ENCODE measurements around the gene RXFP4. TPM values are rescaled to one million over a fixed set of nuclear protein-coding genes. Genes with fewer than 3 reads are reported as not detected.

Gene RXFP4
- total and polyA plus RNA-seq, 2 of the 13 experiments (the other 11 are each of a cell fraction or from before 2014, with no cell fraction given): 0.38 to 1.4 TPM

DNA sequence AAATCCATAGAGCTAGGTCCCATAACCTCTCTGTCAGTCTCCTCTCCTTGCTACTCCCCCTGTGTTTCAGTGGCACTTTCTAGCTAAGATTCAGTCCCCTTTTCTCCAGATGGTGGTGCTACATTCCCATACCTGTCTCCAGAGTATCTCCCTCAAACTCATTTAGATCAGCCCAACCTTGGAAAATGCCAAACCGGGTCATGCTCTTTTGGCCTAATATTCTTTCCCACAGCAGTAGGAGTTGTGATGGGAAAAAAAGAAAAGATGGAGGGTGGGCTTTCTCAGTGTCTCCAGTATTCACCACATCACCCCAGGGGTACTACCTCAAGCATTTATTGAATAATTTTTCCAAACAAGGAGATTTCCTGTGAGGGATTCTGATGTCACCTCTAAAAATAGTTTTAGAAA, 3.2 kb upstream of the RXFP4 start (continued):
- TF ChIP-seq ZKSCAN8 (CRISPR knock-in tag; IDR thresholded peaks at IDR 0.05; ENCODE audit: borderline replicate concordance) (0 out of 2 replicates have a peak, but pooled peaks have one; percentile 48), U2AF2 (IDR thresholded peaks at IDR 0.05; ENCODE audit: low read depth, low read length) (no peak), ZNF460 (CRISPR knock-in tag; IDR thresholded peaks at IDR 0.05; ENCODE audit: borderline replicate concordance) (no peak), ZNF224 (CRISPR knock-in tag; IDR thresholded peaks at IDR 0.05) (no peak), ZNF570 (CRISPR knock-in tag; IDR thresholded peaks at IDR 0.05; ENCODE audit: borderline replicate concordance) (no peak), ZMYM3 (CRISPR knock-in tag; IDR thresholded peaks at IDR 0.05) (no peak), ZNF282 (IDR thresholded peaks at IDR 0.05; ENCODE audit: partially characterized antibody) (no peak), KLF13 (CRISPR knock-in tag; IDR thresholded peaks at IDR 0.05) (no peak), NFKB2 (CRISPR knock-in tag; IDR thresholded peaks at IDR 0.05; ENCODE audit: borderline replicate concordance) (no peak), IRF2 (CRISPR knock-in tag; IDR thresholded peaks at IDR 0.05) (0 out of 2 replicates have a peak, but pooled peaks have one; percentile 24), SMC3 (IDR thresholded peaks at IDR 0.05; ENCODE audit: low read length) (peak; percentile 94), ZNF530 (CRISPR knock-in tag; IDR thresholded peaks at IDR 0.05; ENCODE audit: low read depth) (no peak), ZNF883 (CRISPR knock-in tag; IDR thresholded peaks at IDR 0.05; ENCODE audit: not compliant biosample characterization) (no peak), ZNF747 (CRISPR knock-in tag; IDR thresholded peaks at IDR 0.05; ENCODE audit: borderline replicate concordance) (no peak)
- TF ChIP-seq, protein P1, sequence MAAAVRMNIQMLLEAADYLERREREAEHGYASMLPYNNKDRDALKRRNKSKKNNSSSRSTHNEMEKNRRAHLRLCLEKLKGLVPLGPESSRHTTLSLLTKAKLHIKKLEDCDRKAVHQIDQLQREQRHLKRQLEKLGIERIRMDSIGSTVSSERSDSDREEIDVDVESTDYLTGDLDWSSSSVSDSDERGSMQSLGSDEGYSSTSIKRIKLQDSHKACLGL (CRISPR knock-in tag; IDR thresholded peaks at IDR 0.05): no peak
- TF ChIP-seq, protein P2, sequence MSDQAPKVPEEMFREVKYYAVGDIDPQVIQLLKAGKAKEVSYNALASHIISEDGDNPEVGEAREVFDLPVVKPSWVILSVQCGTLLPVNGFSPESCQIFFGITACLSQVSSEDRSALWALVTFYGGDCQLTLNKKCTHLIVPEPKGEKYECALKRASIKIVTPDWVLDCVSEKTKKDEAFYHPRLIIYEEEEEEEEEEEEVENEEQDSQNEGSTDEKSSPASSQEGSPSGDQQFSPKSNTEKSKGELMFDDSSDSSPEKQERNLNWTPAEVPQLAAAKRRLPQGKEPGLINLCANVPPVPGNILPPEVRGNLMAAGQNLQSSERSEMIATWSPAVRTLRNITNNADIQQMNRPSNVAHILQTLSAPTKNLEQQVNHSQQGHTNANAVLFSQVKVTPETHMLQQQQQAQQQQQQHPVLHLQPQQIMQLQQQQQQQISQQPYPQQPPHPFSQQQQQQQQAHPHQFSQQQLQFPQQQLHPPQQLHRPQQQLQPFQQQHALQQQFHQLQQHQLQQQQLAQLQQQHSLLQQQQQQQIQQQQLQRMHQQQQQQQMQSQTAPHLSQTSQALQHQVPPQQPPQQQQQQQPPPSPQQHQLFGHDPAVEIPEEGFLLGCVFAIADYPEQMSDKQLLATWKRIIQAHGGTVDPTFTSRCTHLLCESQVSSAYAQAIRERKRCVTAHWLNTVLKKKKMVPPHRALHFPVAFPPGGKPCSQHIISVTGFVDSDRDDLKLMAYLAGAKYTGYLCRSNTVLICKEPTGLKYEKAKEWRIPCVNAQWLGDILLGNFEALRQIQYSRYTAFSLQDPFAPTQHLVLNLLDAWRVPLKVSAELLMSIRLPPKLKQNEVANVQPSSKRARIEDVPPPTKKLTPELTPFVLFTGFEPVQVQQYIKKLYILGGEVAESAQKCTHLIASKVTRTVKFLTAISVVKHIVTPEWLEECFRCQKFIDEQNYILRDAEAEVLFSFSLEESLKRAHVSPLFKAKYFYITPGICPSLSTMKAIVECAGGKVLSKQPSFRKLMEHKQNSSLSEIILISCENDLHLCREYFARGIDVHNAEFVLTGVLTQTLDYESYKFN (CRISPR knock-in tag; conservative IDR thresholded peaks at IDR 0.05): no peak; the same call in 1 of the 2 replicates
- TF ChIP-seq, protein P3, sequence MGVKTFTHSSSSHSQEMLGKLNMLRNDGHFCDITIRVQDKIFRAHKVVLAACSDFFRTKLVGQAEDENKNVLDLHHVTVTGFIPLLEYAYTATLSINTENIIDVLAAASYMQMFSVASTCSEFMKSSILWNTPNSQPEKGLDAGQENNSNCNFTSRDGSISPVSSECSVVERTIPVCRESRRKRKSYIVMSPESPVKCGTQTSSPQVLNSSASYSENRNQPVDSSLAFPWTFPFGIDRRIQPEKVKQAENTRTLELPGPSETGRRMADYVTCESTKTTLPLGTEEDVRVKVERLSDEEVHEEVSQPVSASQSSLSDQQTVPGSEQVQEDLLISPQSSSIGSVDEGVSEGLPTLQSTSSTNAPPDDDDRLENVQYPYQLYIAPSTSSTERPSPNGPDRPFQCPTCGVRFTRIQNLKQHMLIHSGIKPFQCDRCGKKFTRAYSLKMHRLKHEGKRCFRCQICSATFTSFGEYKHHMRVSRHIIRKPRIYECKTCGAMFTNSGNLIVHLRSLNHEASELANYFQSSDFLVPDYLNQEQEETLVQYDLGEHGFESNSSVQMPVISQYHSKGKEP (CRISPR knock-in tag; IDR thresholded peaks at IDR 0.05): no peak
- TF ChIP-seq, protein P4, sequence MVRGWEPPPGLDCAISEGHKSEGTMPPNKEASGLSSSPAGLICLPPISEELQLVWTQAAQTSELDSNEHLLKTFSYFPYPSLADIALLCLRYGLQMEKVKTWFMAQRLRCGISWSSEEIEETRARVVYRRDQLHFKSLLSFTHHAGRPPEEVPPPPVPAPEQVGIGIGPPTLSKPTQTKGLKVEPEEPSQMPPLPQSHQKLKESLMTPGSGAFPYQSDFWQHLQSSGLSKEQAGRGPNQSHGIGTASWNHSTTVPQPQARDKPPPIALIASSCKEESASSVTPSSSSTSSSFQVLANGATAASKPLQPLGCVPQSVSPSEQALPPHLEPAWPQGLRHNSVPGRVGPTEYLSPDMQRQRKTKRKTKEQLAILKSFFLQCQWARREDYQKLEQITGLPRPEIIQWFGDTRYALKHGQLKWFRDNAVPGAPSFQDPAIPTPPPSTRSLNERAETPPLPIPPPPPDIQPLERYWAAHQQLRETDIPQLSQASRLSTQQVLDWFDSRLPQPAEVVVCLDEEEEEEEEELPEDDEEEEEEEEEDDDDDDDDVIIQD (CRISPR knock-in tag; IDR thresholded peaks at IDR 0.05; ENCODE audit: low read depth): peak; percentile 42; the same call in 1 of the 2 replicates
- TF ChIP-seq, protein P5, sequence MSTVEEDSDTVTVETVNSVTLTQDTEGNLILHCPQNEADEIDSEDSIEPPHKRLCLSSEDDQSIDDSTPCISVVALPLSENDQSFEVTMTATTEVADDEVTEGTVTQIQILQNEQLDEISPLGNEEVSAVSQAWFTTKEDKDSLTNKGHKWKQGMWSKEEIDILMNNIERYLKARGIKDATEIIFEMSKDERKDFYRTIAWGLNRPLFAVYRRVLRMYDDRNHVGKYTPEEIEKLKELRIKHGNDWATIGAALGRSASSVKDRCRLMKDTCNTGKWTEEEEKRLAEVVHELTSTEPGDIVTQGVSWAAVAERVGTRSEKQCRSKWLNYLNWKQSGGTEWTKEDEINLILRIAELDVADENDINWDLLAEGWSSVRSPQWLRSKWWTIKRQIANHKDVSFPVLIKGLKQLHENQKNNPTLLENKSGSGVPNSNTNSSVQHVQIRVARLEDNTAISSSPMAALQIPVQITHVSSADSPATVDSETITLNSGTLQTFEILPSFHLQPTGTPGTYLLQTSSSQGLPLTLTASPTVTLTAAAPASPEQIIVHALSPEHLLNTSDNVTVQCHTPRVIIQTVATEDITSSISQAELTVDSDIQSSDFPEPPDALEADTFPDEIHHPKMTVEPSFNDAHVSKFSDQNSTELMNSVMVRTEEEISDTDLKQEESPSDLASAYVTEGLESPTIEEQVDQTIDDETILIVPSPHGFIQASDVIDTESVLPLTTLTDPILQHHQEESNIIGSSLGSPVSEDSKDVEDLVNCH (CRISPR knock-in tag; IDR thresholded peaks at IDR 0.05): no peak

Data from HepG2 (cell line).